Measurements from ENCODE around the gene PSME3IP1.

DNA sequence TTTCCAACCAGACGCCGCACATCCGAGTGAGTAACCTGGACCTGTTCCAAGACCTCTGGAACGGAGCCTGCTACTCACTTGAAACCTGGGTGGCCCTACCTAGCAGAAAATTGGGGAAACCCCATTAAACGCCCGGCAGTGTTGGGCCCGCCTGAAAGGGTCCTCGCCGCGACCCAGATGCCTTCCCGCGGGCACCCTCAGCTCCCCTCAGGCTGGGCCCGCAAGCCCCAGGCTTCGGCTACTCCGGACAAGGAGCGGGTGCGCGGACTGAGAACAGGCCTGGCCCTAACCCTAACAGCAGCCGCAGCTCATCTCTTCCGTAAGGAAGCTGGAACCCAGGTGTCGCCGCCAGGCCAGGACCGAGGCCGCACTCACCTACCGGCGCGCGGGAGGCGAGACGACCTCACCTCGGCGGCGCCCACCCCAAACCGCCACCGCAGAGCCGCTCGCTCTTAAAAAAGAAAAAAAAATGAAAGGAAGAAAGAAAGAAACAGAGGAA is 344 bp downstream of the PSME3IP1 start:
- TF ChIP-seq, protein P1, sequence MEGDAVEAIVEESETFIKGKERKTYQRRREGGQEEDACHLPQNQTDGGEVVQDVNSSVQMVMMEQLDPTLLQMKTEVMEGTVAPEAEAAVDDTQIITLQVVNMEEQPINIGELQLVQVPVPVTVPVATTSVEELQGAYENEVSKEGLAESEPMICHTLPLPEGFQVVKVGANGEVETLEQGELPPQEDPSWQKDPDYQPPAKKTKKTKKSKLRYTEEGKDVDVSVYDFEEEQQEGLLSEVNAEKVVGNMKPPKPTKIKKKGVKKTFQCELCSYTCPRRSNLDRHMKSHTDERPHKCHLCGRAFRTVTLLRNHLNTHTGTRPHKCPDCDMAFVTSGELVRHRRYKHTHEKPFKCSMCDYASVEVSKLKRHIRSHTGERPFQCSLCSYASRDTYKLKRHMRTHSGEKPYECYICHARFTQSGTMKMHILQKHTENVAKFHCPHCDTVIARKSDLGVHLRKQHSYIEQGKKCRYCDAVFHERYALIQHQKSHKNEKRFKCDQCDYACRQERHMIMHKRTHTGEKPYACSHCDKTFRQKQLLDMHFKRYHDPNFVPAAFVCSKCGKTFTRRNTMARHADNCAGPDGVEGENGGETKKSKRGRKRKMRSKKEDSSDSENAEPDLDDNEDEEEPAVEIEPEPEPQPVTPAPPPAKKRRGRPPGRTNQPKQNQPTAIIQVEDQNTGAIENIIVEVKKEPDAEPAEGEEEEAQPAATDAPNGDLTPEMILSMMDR (IDR thresholded peaks at IDR 0.05) = peak in 1 of 6 experiments; percentile 8
- TF ChIP-seq POLR2A (IDR thresholded peaks at IDR 0.05) = no peak

Measured in adrenal gland (tissue), 5 donors.